ENCODE measurements around the gene GBA2. TPM values are rescaled to one million over a fixed set of nuclear protein-coding genes. Genes with fewer than 3 reads are reported as not detected.

The GBA2 gene
- 11.7 and 22.2 TPM in 2 replicates for total RNA-seq

DNA sequence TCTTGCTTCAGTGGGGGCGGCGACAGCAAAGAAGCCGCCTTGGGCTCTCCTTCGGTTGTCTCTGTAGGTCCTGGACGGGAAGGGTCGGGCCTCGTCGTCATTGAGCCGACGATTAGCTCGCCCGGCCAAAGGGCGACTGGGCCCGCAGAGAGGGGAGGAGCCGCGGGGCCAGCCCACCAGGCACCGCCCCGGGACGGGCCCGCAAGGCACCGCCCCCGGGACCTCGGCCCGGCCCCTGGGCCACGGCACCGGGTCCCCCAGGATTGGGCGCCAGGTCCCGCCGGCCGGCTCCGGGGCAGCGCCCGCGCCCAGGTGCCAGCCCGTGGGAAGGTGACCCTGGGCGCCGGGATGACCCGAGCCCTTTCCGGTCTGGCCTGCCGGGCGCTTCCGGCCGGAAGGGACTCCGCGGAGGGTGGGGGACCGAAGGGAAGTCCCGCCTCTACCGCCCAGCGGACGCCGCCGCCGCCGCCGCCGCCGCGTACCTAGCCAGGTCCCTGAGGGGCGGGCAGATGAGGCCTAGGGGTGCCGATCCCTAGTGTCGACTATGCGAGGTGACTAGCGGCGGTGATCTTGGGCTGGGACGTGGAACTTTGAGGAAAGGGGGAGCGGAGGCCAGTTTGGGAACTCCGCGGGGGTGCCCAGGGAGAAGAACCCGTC lies at the start of gene GBA2, which contains the start of gene RGP1:
TSS of gene GBA2 (minus strand) at position 371 of the 657 bp plus-strand sequence. CDS start 524 bp downstream, outside the sequence.
TSS of gene RGP1 (plus strand) at position 430 of the 657 bp plus-strand sequence. CDS start 469 bp downstream, outside the sequence.

DNA sequence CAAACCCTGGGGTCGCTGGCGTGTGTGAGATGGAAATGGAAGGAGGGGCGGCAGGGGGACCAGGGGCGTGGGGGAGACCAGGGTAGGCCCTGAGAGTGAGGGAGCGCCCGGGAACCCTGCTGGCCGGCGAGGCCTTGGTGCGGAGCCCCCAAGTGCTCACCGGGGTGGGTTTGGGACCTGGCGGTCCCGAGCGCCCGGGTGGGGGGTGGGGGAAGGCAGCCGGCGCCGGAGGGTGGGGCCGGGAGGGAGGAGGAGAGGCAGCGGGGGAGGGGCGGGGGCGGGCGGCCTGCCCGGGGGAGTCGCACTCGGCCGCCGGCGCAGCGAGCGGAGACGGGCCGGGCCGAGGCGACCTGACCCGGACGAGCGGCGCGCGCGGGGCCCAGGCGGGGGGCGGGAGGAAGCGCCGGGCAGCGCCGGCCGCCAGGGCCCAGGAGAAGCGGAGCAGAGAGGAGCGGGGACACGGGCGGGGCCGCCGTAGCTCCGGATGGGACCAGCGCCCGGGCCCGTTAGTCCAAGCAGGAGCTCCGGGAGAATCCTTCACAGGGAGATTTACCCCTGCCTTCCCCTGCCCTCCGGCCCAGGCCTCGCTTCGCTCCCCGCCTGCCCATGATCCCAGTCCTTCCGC lies 42.4 kb upstream of the GBA2 start, which contains the start of gene NPR2:
TSS of gene NPR2 (plus strand) at position 295 of the 625 bp plus-strand sequence. CDS start 818 bp downstream, outside the sequence.

DNA sequence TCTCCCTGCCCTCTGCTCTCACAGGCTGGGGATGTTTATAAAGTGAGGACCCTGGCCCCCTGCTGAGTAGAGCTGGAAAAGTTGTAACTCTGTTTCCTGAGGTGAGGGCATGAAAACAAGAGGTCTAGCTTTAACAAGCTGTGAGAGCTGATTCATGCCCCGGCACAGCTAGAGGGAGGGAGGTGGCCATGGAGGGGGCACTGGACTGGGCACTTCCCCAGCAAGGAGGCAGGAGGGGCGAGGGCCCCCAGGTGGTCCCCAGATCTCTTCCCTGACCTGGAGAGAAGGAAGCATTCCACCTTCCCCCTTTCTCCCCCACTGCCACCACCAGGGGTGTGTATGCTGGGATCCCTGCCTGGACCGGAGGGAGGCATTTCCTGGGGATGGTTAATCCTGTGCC lies 5.2 kb upstream of the GBA2 start, which contains the start of gene MSMP:
TSS of gene MSMP (minus strand) at position 13 of the 400 bp plus-strand sequence. CDS start 147 bp downstream, outside the sequence.

DNA sequence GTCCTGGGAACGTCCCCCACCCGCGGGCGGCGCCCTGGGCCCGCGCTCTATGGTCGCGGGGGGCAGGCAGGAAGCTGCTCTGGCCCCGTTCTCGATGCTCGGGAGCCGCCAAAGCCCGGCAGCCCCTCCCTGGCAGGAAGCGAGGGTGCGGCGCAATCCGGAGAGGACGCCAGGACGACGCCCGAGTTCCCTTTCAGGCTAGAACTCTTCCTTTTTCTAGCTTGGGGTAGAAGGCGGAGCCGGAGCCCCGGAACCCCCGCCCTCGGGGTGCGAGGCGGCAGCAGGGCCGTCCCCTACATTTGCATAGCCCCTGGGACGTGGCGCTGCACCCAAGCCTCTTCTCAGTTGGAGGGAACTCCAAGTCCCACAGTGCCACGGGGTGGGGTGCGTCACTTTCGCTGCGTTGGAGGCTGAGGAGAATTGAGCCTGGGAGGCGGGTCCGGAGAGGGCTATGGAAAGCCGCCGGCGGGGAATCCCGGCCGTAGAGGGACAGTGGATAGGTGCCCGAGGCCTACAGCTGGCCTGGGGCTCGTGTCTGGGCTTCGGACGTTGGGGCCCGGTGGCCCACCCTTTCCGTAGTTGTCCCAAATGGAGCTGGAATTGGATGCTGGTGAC lies 16.7 kb downstream of the GBA2 start, which contains the start of the genes CREB3 and TLN1:
TSS of gene CREB3 (plus strand) at position 482 of the 615 bp plus-strand sequence. CDS start at position 589, 107 bp downstream.
TSS of gene TLN1 (minus strand) at position 11 of the 615 bp plus-strand sequence. CDS start 6,501 bp downstream, outside the sequence.

DNA sequence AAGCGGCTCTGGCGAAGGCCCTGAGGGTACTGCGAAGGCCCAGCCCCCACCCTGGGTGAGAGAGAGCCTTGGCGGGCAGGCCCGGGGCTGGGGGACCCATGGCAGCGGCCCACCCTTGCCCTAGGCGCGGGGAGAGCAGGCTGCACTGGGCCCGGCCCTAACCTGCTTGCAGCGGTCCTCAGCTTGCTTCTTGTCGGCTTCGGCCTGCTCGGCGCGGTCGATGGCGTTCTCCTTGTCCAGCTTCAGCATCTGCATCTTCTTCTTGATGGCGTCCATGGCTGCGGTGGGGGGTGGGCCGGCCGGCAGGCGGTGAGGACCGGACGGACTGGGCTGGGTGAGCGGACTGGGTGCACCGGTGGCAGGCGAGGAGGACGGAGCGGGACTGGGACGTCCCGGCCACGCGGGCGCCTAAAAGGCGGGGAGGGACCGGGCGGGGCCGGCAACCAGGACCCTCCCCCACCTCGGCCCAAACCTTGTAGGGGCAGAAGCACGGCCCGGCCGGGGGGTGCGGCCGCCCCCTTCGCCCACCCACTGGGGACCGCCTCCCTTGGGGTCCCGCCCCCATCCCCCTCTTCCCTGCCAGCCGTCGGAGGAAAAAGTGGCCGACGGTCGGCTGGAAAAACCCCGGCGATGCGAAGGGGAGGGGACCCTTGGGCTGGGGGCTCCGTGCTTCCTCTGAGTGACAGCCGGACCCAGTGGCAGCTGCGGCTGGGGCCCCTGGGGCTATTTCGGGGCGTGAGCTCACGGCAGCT lies 59.3 kb downstream of the GBA2 start, which contains the start of gene TPM2:
TSS of gene TPM2 (minus strand) at position 384 of the 752 bp plus-strand sequence. CDS start at position 276, 108 bp downstream.

Other genes starting within 250 kb of the GBA2 start
- 14.1 and 16.1 TPM in 2 replicates for gene TESK1, start 144.0 kb downstream of the GBA2 start, total RNA-seq
- gene CD72, start 130.8 kb downstream of the GBA2 start, total RNA-seq: 0.32 and 1.3 TPM in 2 replicates
- 1.3 TPM in 1 of 2 replicates, not detected in the other for gene SIT1, start 98.3 kb downstream of the GBA2 start, total RNA-seq
- gene RMRP, start 91.2 kb downstream of the GBA2 start, total RNA-seq: 11,420 and 19,025 TPM in 2 replicates
- gene CCDC107, start 90.9 kb downstream of the GBA2 start, total RNA-seq: 12.8 and 25.8 TPM in 2 replicates
- gene ARHGEF39, start 84.0 kb downstream of the GBA2 start, total RNA-seq: 0.18 and 0.49 TPM in 2 replicates
- 8.3 and 8.8 TPM in 2 replicates for gene CA9, start 75.3 kb downstream of the GBA2 start, total RNA-seq
- gene TPM2, start 59.3 kb downstream of the GBA2 start, total RNA-seq: 692 and 1,021 TPM in 2 replicates
- 335 and 378 TPM in 2 replicates for gene TLN1, start 17.0 kb downstream of the GBA2 start, total RNA-seq
- gene CREB3, start 16.6 kb downstream of the GBA2 start, total RNA-seq: 60.5 and 72.6 TPM in 2 replicates
- 10.7 and 15.2 TPM in 2 replicates for gene RGP1, start 59 bp upstream of the GBA2 start, total RNA-seq
- gene MSMP, start 5.0 kb upstream of the GBA2 start, total RNA-seq: 2.0 TPM in 1 of 2 replicates, not detected in the other
- gene NPR2, start 42.4 kb upstream of the GBA2 start, total RNA-seq: 19.9 and 27.5 TPM in 2 replicates
- 0.32 and 0.36 TPM in 2 replicates for gene SPAG8, start 63.0 kb upstream of the GBA2 start, total RNA-seq
- gene HINT2, start 65.8 kb upstream of the GBA2 start, total RNA-seq: 19.0 and 24.2 TPM in 2 replicates
- not detected in 2 replicates for gene FAM221B, start 79.5 kb upstream of the GBA2 start, total RNA-seq
- 2.0 and 2.1 TPM in 2 replicates for gene TMEM8B, start 80.0 kb upstream of the GBA2 start, total RNA-seq
- gene OR13J1, start 121.2 kb upstream of the GBA2 start, total RNA-seq: not detected in 2 replicates
- gene HRCT1, start 157.0 kb upstream of the GBA2 start, total RNA-seq: 1.4 and 9.4 TPM in 2 replicates
- 4.5 and 7.5 TPM in 2 replicates for gene SPAAR, start 160.3 kb upstream of the GBA2 start, total RNA-seq
- not detected in 2 replicates for gene OR2S2, start 208.9 kb upstream of the GBA2 start, total RNA-seq